GM19238 (cell line): ENCODE measurements around the gene IMMP2L.

ENCODE experiments used
- DNase-seq: peaks from one replicate; pipeline ENCODE4 v3.0.0; 2011; ENCODE audit warnings: low spot score; ENCODE audit not compliant: insufficient read length

Gene IMMP2L

GRCh38 chr7:110650328-110650727, 912.0 kb downstream of the IMMP2L start:
- no peak for DNase-seq

- no peak for DNase-seq
Measured at GRCh38 chr7:110647266-110647665, 915.0 kb downstream of the IMMP2L start.

GRCh38 chr7:110646804-110647203, 915.5 kb downstream of the IMMP2L start:
- no peak for DNase-seq

- no peak for DNase-seq
Measured at GRCh38 chr7:110645616-110646015, 916.7 kb downstream of the IMMP2L start.

GRCh38 chr7:110645060-110645459, 917.2 kb downstream of the IMMP2L start:
- DNase-seq = no peak

GRCh38 chr7:110637252-110637651, 925.0 kb downstream of the IMMP2L start:
- no peak for DNase-seq

GRCh38 chr7:110633313-110633712, 929.0 kb downstream of the IMMP2L start:
- DNase-seq = no peak

GRCh38 chr7:110626414-110626813, 935.9 kb downstream of the IMMP2L start:
- no peak for DNase-seq

GRCh38 chr7:110625294-110625693, 937.0 kb downstream of the IMMP2L start:
- DNase-seq = no peak

GRCh38 chr7:110623436-110623835, 938.9 kb downstream of the IMMP2L start:
- no peak for DNase-seq

- no peak for DNase-seq
Measured at GRCh38 chr7:110621289-110621688, 941.0 kb downstream of the IMMP2L start.

- no peak for DNase-seq
Measured at GRCh38 chr7:110620110-110620735, 942.1 kb downstream of the IMMP2L start.
